ENCODE measurements around the gene DAPK3. TPM values are rescaled to one million over a fixed set of nuclear protein-coding genes. Genes with fewer than 3 reads are reported as not detected.
"Not testable (repeated sequence)": the region's sequence is repeated elsewhere in the genome, so short reads cannot be mapped to it uniquely, and the experiment has no call there.

Gene DAPK3
- total RNA-seq, 1 donor from 2014 or later, result 20.4 TPM

DNA sequence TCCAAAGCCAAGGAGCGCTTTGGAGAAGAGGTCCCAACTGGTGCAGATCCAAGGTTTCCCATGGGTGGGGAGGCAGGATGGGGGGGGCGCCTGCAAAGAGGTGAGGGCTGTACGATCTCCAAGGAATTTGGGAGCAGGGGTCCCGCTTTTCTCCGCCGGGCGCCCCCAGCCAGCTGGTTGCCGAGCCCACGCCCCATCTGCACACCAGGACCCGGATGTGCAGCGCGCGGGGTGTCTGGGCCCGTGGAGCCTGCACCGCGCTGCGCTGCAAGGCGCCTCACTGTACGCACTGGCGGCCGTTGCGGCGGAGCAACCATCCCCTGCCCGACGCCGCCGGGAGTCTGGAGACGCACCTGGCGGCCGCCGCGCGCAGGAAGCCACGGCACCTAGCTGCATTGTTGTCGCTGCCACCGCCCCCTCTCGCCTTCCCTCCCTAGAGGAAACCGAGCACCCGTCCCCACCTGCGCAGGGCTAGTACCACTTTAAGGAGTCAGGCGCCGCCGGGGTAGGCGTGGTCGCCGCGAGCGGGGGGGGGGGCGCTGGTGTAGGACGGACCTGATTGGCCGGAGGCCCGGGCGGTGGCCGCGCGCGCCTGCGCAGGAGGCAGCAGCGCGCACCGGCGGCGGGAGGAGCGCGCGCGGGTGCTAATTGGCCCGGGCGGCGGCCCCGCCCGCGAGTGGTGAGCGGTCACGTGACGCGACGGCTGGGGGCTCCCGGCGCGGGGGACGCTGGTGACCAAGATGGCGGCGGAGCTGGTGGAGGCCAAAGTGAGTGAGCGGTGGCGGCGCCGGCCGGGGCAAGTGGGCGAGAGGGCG lies 36.3 kb upstream of the DAPK3 start, which contains the start of gene PIAS4:
TSS of gene PIAS4 (plus strand) at position 716 of the 815 bp plus-strand sequence. CDS start at position 741, 25 bp downstream.
- DNase-seq (ENCODE audit: low spot score), result peak; percentile 97
- ATAC-seq, result peak; percentile 90

DNA sequence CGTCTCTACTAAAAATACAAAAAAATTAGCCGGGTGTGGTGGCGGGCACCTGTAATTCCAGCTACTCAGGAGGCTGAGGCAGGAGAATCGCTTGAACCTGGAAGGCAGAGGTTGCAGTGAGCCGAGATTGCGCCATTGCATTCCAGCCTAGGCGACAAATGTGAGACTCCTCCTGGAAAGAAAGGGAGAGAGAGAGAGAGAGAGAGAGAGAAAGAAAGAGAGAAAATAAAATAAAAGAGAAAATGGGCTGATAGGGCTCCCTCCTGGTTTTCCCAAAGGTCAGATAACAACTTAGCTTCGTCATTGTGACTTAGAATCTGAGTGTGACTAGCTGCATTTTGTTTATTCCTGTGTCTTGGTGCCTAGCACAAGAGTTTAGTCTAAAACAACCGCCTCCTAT lies 34.5 kb upstream of the DAPK3 start:
- DNase-seq (ENCODE audit: low spot score); ATAC-seq: not testable (repeated sequence)

DNA sequence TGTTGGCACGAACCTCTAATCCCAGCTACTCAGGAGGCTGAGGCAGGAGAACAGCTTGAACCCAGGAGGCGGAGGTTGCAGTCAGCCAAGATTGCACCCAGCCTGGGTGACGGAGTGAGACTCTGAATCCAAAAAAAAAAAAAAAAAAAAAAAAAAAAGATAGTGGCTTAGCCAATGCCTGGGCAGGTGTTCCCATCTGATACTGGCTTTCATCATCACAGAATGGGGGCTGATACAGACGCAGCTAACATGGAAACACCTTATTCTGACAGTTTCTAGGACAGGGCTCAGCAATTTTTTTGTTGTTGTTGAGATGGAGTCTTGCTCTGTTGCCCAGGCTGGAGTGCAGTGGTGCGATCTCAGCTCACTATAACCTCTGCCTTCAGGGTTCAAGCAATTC lies 29.9 kb upstream of the DAPK3 start:
- not testable (repeated sequence) for DNase-seq (ENCODE audit: low spot score)
- ATAC-seq, result peak; percentile 50

DNA sequence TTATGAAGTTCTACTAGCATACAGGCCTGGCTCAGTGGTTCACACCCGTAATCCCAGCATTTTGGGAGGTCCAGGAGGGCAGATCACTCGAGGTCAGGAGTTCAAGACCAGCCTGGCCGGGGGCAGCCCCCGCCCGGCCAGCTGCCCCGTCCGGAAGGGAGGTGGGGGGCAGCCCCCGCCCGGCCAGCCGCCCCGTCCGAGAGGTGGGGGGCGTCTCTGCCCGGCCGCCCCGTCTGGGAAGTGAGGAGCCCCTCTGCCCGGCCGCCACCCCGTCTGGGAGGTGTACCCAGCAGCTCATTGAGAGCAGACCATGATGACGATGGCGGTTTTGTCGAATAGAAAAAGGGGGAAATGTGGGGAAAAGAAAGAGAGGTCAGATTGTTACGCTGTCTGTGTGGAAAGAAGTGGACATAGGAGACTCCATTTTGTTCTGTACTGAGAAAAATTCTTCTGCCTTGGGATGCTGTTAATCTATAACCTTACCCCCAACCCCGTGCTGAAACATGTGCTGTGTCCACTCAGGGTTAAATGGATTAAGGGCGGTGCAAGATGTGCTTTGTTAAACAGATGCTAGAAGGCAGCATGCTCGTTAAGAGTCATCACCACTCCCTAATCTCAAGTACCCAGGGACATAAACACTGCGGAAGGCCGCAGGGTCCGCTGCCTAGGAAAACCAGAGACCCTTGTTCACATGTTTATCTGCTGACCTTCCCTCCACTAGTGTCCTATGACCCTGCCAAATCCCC lies 27.9 kb upstream of the DAPK3 start:
- not testable (repeated sequence) for ATAC-seq; DNase-seq (ENCODE audit: low spot score)

DNA sequence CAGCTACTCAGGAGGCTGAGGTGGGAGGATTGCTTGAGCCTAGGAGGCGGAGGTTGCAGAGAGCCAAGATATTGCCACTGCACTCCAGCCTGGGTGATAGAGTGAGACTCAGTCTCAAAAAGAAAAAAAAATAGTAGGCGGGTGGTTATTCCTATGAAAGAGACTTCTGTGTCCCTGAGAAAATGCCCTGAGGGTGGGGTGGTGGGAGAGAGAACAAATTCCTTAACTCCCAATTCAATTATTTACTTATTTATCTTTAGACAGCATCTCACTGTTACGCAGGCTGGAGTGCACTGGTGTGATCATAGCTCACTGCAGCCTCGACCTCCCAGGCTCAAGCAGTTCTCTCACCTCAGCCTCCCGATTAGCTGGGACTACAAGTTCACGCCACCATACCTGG lies 24.7 kb upstream of the DAPK3 start:
- no peak for ATAC-seq
- DNase-seq (ENCODE audit: low spot score), result no peak

DNA sequence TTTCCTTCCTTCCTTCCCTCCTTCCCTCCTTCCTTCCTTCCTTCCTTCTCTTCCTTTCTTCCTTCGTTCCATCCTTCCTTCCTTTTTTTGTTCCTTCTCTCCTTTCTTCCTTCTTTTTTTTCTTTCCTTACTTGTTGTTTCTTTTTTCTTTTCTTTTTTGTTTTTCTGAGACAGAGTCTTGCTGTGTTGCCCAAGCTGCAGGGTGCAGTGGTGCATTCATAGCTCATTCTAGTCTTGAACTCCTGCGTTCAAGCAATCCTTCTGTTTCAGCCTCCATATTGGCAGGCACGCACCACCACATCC lies 19.9 kb upstream of the DAPK3 start:
- no peak for DNase-seq (ENCODE audit: low spot score)
- no peak for ATAC-seq

DNA sequence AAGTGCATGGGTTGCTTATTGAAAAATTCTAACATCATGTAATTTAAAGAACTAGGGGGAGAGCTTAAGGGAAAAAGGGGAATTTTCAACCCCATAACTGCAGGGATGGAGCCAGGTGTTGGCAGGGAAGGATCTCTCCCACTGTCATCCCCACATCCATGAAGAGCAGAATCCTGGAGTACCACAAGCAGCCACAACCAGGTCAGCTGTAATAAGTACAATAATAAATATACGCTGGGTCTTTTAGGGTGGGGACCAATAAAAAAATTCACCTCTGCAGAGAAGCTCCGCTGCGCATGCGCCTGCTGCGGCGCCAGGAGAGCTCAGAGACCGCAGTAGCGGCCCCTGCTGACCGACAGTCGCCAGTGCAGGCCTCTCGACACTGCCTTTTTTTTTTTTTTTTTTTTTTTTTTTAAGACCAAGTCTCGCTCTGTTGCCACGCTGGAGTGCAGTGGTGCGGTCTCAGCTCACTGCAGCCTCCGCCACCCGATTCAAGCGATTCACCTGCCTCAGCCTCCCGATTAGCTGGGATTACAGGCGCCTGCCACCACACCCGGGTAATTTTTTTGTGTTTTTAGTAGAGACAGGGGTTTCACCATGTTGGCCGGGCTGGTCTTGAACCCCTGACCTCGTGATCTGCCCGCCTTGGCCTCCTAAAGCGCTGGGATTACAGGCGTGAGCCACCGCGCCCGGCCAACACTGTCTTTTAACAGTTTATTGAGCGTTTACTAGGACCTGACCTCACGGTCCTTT lies 16.9 kb upstream of the DAPK3 start:
- DNase-seq (ENCODE audit: low spot score), result peak; percentile 89
- peak; percentile 48 for ATAC-seq

DNA sequence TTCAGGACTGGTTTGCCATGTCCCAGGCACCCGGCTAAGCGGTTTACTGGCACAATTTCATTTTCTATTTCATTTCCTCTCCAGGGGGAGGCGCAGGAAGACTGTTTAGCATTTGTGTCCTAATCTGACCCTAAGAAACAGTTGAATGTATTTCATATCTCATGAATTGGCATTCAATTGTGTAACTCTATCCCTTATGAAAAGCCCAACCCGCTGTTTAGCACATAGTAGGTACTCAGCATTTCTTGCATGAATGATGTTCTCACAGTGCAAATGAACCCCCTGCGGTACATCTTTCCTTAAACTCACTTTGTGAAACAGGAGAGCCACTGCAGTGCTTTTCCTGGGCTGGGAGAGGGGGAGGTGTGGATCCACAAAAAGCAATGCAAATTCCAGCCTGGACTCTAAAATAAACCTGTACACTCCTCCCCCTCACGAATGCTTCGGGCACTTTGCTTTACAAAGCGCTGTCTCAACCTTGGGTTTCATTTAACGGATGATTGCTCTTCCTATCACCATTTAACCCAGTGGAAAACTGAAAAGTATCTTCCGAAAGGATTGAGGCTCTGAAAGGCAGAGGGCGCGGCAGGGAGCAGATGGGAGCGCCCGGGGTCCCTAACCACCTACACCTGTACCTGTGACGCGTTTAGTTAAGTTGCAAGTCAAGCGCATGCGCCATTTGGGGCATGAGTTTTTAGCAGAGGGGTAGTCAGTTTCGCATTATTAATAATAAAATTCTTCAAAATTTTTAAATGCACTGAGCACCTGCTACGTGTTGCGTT lies 15.6 kb upstream of the DAPK3 start:
- no peak for DNase-seq (ENCODE audit: low spot score)
- ATAC-seq, result peak; percentile 36

DNA sequence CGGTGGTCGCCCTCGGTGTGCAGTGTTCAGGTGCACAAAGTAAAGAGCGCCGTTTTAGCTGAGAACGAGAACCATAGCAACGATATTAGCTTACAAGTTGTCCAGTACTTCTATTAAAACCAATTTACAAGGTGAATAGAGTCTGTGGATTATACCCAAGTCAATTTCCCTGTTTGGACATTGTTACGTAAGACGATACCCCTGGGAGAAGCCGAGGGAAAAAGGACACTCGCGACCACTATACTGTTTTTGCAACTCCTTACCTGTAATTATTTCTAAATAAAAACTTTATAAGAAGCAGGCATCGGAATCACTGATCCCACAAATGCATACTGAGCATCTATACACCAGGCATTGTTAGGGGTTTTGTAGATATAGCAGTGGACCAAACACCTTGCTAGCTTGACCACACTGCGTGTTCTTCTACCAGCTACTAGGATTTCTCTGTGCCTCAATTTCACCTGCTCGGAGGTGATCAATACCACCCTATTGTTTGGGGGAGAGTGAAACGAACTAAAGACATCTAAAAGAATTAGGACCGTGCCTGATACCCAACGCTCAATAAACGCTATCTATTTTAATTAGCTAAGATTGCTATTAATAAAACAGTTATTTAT lies 14.9 kb upstream of the DAPK3 start:
- no peak for DNase-seq (ENCODE audit: low spot score)
- no peak for ATAC-seq

DNA sequence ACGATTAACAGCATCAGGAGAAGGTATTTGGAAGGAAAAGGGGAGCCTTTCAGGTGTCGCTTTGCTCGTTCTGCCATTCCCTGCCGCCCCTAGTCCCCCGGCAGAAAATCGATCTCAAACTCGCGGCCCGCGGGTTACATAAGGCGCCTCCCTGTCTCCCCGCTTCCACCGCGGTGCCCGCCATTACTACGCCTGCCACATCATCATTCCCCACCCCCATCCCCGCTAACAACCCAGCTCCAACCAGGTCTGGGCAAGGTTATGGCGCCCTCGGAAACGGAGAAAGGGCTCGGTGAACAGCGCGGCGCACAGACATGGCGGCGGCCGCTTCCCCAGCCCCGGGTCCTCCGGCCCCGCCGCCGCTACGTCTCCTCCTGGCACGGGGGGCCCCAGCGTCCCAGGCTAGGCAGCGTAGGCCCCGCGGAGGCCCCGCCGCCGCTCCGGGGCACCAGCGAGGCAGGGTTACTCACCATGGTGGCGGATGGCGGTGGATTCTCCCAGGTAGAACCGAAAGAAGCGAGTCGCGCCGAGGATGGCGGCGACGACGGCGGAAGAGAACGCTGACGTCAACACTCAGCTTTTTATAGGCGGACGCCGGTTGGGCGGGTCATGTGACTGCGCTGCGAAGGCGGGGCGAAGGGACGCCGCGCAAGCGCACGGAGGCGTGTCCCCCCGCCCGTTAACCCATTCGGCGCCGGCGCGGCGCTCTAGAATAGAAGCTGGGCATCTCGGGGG lies 14.2 kb upstream of the DAPK3 start, which contains the start of gene EEF2:
TSS of gene EEF2 (minus strand) at position 556 of the 735 bp plus-strand sequence. CDS start at position 473, 83 bp downstream.
- DNase-seq (ENCODE audit: low spot score), result peak; percentile 91
- ATAC-seq, result peak; percentile 57

DNA sequence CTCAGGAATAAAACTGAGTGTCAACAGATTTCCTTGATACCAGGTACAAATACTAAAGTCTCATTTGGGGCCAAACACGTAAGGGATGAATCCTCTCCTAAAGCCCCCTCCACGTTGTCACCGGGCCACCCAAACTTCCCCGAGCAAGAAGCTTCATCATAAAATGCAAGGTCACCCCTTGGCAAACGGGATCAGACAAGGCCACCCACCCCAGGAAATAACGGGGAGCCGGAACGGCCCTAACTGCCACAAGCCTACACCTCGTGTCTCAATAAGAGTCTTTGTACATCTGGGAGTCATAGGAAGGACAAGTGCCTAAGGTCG lies 13.6 kb upstream of the DAPK3 start:
- DNase-seq (ENCODE audit: low spot score) (no peak), ATAC-seq (peak; percentile 0)

DNA sequence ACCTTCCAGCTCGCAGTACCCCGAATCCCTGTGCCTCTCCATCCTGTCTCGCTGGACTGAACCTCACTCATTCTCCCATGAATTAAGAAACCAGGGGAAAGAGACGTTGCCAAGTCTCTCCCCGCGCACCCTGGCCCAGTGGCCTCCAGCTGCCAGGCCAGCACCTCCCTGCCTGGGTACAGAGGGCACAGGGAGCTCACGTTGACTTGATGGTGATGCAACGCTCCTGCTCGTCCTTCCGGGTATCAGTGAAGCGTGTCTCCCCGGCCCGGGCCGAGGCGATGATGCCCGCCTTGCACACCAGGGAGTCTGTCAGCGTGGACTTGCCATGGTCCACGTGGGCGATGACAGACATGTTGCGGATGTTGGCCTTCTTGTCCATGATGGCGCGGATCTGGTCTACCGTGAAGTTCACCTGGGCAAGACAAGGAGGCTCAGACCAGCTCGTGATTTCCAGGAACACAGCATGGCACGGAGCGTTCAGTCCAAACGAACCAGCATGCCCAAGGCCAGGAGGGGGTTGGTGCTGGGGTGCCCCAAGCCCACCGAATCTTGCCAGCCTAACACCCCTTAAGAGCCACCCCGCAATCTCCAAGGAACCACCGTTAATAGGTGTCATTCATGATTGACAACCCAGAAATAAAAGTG lies 13.2 kb upstream of the DAPK3 start:
- peak; percentile 72 for ATAC-seq
- DNase-seq (ENCODE audit: low spot score), result peak; percentile 93

DNA sequence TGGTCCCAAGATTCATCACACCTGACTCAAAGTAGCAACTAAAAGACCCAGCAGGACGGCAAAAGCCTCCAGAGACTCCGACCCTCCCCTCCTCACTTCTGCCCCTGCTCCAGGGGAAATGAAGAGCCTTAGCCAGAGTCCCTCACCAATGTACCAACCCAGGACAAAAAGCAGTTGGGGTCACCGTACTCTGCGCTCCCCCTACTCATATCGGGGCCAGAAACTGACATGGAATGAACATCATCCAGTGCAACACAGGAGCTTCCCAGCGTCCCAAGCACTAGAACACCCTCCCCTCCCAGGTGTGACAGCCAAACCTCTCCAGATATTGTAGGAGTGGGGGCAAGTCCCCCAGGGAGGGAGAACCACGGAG lies 12.6 kb upstream of the DAPK3 start:
- ATAC-seq (no peak), DNase-seq (ENCODE audit: low spot score) (no peak)

DNA sequence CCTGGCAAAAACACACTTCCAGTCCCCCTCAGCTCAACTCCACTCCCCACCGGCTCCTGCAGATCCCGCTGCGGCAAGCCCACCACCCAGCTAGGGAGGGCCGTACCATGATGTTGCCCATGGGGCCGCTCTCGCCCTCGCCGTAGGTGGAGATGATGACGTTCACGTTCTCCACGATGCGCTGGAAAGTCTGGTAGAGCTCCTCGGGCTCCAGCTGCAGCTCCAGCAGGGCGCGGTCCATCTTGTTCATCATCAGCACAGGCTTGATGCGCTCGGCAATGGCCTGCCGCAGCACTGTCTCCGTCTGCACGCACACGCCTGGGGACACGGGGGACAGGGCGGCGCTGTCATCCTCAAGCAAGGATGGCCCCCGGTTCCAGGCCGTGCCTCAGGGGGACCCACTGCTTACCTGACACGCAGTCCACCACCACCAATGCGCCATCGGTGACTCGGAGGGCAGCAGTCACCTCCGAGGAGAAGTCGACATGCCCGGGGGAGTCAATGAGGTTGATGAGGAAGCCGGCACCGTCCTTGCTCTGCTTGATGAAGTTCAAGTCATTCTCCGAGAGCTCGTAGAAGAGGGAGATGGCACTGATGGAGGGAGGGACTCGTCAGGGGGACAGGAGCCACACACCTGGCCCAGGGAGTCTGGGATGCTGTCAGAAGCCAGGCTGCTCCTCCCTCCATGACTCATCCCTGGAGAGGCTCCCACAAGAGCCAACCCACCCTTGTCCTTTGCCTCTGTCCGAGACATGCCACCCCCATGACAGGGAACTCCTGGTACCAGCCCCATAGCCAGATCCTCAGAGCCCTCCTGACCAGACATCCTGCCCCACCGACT lies 12.0 kb upstream of the DAPK3 start:
- no peak for DNase-seq (ENCODE audit: low spot score)
- no peak for ATAC-seq

DNA sequence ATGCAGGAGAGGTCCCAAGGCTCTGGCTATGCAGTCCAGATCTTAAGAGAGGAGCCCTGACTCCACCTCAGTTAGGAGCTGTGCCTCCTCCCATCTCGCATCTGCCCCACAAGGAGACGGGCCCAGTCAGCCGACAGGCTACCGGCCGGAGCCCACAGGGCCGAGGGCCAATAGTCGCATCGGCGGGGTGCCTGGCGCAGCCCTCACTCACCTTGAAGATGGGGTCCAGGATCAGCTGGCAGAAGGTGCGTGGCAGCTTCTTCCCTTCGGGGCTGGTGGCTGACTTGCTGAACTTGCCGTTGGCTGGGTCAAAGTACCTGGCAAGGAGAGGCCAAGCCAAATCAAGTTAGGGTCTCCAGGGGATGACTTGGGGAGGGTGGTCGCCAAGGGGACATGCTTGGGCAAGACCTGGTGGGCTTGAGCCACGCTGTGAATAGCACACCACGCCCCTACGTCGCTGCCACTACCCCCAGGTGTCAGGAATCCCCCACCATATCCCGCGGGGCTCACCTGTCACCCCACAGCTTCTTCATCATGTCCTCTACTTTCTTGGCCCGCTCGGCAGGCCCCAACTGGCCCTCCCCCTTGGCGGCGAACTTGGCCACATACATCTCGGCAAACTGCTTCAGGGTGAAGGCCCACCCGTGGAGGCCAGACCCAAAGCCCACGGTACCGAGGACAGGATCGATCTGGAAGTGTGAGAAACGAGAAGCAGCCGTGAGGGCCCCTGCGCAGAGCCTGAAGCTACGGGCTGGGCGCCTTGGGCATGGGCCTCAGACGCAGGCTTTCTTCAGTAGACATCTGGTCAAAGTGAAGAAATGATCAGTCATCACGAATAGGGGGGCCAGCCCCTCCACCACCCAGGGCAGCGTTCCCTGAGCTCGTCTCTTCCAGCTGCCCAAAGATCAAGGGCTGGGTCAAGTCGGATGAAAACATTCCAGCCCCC lies 11.1 kb upstream of the DAPK3 start:
- no peak for ATAC-seq
- no peak for DNase-seq (ENCODE audit: low spot score)

DNA sequence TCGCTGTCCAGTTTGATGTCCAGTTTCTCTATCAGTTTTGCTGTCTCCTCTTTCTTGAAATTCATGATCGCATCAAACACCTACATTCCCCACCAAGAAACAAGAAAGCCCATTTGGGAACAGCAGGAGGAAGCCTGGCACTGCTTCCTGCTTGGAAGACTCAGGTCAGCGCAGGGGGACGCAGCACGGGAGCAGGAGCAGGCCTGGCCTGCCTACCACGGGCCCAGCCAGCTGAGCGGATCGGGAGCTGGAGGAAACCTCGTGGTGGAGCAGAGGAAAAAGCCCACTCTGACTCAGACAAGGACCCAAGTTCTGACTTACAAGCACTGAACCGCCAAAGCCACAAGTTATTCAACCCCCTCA lies 10.5 kb upstream of the DAPK3 start:
- DNase-seq (ENCODE audit: low spot score) (no peak), ATAC-seq (no peak)
